Epithelial cell of prostate (primary cell): ENCODE data around the gene MDGA2.
"Not testable (repeated sequence)": the region's sequence is repeated elsewhere in the genome, so short reads cannot be mapped to it uniquely, and the experiment has no call there.

Experiments used
- DNase-seq: peaks from one replicate; pipeline ENCODE4 v3.0.0-alpha.2; 2011; ENCODE audit warnings: low read depth, low spot score
- H3K27ac ChIP-seq: fragments of 450-650 bp; 2 replicates; pipeline ENCODE4 v1.5.1; 2017; ENCODE audit warnings: mild to moderate bottlenecking

Gene MDGA2

GRCh38 chr14:47366006-47366405, 309.4 kb downstream of the MDGA2 start:
- no peak overlapping the region for H3K27ac ChIP-seq
- no peak for DNase-seq

GRCh38 chr14:47365233-47365632, 310.2 kb downstream of the MDGA2 start:
- DNase-seq = no peak
- no peak overlapping the region for H3K27ac ChIP-seq

- no peak overlapping the region for H3K27ac ChIP-seq
- no peak for DNase-seq
Measured at GRCh38 chr14:47353186-47353585, 322.2 kb downstream of the MDGA2 start.

GRCh38 chr14:47346849-47347248, 328.6 kb downstream of the MDGA2 start:
- no peak for DNase-seq
- H3K27ac ChIP-seq = no peak overlapping the region

GRCh38 chr14:47345016-47345415, 330.4 kb downstream of the MDGA2 start:
- H3K27ac ChIP-seq = no peak overlapping the region
- DNase-seq = no peak

GRCh38 chr14:47332939-47333338, 342.5 kb downstream of the MDGA2 start:
- no peak for DNase-seq
- H3K27ac ChIP-seq = no peak overlapping the region

- no peak overlapping the region for H3K27ac ChIP-seq
- DNase-seq = no peak
Measured at GRCh38 chr14:47332106-47332505, 343.3 kb downstream of the MDGA2 start.

- DNase-seq = no peak
- no peak overlapping the region for H3K27ac ChIP-seq
Measured at GRCh38 chr14:47328376-47328775, 347.0 kb downstream of the MDGA2 start.

- no peak overlapping the region for H3K27ac ChIP-seq
- DNase-seq = no peak
Measured at GRCh38 chr14:47327336-47327735, 348.1 kb downstream of the MDGA2 start.

GRCh38 chr14:47322751-47323150, 352.7 kb downstream of the MDGA2 start:
- no peak for DNase-seq
- H3K27ac ChIP-seq = no peak overlapping the region

- no peak overlapping the region for H3K27ac ChIP-seq
- DNase-seq = no peak
Measured at GRCh38 chr14:47302121-47302520, 373.3 kb downstream of the MDGA2 start.

GRCh38 chr14:47300796-47301195, 374.6 kb downstream of the MDGA2 start:
- no peak for DNase-seq
- H3K27ac ChIP-seq = no peak overlapping the region

GRCh38 chr14:47297374-47297773, 378.0 kb downstream of the MDGA2 start:
- no peak overlapping the region for H3K27ac ChIP-seq
- DNase-seq = no peak

- H3K27ac ChIP-seq = no peak overlapping the region
- no peak for DNase-seq
Measured at GRCh38 chr14:47284283-47284682, 391.1 kb downstream of the MDGA2 start.

GRCh38 chr14:47281761-47282160, 393.6 kb downstream of the MDGA2 start:
- not testable (repeated sequence) for H3K27ac ChIP-seq, DNase-seq

GRCh38 chr14:47278233-47278842, 397.1 kb downstream of the MDGA2 start:
- no peak for DNase-seq
- H3K27ac ChIP-seq = no peak overlapping the region

- no peak overlapping the region for H3K27ac ChIP-seq
- no peak for DNase-seq
Measured at GRCh38 chr14:47277703-47278102, 397.7 kb downstream of the MDGA2 start.

- no peak for DNase-seq
- no peak overlapping the region for H3K27ac ChIP-seq
Measured at GRCh38 chr14:47276931-47277330, 398.5 kb downstream of the MDGA2 start.

- H3K27ac ChIP-seq = no peak overlapping the region
- no peak for DNase-seq
Measured at GRCh38 chr14:47273939-47274338, 401.5 kb downstream of the MDGA2 start.

GRCh38 chr14:47270715-47271114, 404.7 kb downstream of the MDGA2 start:
- no peak for DNase-seq
- no peak overlapping the region for H3K27ac ChIP-seq

GRCh38 chr14:47269756-47270492, 405.5 kb downstream of the MDGA2 start:
- peak overlapping the region; percentile 35 for H3K27ac ChIP-seq
- no peak for DNase-seq

GRCh38 chr14:47264842-47265241, 410.6 kb downstream of the MDGA2 start:
- DNase-seq = no peak
- H3K27ac ChIP-seq = no peak overlapping the region
